ENCODE measurements around the gene NETO1.

NETO1 gene, protein sequence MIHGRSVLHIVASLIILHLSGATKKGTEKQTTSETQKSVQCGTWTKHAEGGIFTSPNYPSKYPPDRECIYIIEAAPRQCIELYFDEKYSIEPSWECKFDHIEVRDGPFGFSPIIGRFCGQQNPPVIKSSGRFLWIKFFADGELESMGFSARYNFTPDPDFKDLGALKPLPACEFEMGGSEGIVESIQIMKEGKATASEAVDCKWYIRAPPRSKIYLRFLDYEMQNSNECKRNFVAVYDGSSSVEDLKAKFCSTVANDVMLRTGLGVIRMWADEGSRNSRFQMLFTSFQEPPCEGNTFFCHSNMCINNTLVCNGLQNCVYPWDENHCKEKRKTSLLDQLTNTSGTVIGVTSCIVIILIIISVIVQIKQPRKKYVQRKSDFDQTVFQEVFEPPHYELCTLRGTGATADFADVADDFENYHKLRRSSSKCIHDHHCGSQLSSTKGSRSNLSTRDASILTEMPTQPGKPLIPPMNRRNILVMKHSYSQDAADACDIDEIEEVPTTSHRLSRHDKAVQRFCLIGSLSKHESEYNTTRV

GRCh38 chr18:72867746-72868584 is at the start of gene NETO1:
TSS of gene NETO1 (minus strand) at chr18:72867987. CDS start at chr18:72867291, 696 bp downstream.
- no peak for DNase-seq (ENCODE audit: low read depth)

DNA sequence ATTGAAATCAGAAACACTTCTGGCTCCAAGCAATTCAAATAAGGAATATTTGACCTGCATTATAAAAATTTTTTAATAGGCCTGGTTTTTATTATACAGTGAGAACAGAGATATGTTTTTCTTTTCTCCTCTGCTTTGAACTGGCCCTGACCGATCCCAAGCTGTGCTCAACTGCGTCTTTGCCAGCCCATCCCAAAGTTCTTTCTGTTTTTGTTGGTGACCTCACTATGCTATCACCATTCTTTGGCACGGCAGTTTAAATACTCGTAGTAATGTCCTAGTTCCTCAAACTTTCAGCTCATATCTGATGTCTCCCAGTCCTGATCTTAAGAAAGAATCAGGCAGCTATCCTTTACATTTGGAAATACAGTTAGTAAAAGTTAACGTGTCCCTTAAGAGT is 42.3 kb upstream of the NETO1 start:
- DNase-seq (ENCODE audit: low read depth), result no peak

- no peak for DNase-seq (ENCODE audit: low read depth)
Observed at GRCh38 chr18:72908181-72908580, 40.4 kb upstream of the NETO1 start.

DNA sequence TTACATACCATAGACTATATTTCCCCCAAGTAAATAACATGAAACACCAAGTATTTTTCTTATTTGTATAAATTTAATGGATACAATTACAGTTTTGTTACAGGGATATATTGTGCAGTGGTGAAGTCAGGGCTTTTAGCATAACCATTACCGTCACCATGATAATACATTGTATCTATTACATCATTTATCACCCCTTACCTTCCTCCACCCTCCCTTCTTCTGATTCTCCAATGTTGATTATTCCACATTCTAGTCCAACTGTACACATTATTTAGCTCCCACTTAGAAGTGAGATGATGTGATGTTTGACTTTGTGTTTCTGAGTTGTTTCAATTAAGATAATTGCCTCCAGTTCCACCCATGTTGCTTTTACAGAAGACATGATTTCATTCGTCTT is 35.2 kb upstream of the NETO1 start:
- no peak for DNase-seq (ENCODE audit: low read depth)

DNA sequence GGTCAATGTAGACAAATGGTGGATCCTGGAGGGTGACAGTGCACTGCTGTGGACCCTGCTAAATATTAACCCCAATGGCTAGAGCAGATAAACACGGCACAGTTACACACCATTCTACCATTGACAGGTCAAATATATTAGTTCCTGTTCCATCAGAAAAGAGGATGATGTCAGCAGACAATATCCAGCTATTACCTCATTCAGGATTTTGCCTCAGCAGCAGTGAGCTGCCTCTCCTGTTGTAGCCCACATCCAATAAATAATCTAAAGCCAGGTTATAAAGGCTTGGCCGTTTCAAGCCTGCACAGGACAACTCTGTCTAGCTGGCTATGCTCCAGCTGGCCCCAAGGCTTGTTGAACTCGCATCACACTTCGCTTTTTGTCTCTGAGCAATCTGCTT is 31.6 kb upstream of the NETO1 start:
- DNase-seq (ENCODE audit: low read depth), result no peak

DNA sequence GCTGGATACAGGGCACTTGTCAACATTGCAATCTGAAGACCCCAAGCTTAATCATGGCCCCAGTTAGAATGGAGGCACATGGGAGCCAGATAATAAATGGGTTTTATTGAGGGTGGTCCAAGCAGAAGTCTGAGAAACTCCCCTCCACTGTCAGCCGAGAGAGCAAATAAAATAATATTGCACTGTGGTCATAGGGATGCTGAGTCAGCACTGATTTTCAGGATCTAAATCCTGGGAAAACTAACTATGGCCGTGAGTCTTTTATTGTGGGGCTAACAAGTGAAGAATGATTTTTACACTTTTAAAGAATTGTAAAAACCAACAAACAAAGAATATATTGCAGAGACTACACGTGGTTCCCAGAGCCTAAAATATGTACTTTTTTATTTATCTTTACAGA is 31.1 kb upstream of the NETO1 start:
- no peak for DNase-seq (ENCODE audit: low read depth)

DNA sequence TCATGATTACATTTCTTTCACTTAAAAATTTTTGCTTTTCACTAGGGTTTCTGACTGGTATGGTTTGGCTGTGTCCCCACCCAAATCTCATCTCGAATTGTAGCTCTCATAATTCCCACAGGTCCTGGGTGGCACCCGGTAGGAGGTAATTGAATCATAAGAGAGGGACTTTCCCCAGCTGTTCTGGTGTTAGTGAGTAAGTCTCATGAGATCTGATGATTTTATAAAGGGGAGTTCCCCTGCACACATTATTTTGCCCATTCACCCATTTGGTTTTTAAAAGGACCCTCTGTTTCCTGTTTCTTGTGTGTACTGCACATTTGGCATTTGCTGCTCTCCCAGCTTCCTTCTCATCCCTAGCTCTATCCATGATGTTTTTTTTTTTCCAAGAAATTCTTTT is 27.8 kb upstream of the NETO1 start:
- DNase-seq (ENCODE audit: low read depth), result no peak

DNA sequence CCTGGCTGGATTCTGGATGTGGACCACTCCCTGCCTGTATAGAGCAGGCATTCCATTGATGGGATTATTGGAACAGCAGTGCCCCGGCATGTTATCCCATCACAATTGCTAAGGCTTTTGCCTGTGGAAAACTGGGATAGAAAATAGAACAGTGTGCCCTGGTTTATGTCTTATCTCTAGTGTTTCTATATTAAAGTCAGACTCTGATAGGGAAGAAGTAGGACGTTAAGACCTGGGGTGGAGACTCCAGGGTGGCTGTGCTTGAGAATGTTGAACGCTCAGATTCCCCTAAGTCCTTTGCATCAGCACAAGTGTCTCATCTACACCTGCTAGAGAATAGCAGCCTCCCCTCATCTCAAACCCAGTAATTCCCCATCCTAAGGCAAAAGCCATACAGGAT is 10.8 kb upstream of the NETO1 start:
- DNase-seq (ENCODE audit: low read depth), result no peak

DNA sequence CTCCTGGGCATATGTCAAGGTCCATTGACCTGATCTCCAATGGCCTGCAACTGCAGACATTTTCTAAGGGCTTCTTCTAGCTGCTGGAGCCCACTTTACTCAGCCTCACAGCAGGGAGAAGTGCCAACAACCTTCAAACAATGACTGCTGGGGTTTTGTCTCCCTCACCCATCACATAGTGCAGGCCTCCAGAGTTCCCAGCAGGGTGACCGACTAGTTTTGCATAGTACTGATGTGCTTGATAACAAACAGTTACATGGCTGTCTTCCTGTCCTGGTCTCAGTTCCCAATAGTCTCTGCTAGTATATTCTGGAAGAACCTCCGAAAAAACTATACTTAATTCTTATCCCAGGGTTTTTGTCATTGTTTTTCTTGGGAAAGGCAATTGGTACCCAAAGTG is 10.4 kb upstream of the NETO1 start:
- DNase-seq (ENCODE audit: low read depth), result no peak

DNA sequence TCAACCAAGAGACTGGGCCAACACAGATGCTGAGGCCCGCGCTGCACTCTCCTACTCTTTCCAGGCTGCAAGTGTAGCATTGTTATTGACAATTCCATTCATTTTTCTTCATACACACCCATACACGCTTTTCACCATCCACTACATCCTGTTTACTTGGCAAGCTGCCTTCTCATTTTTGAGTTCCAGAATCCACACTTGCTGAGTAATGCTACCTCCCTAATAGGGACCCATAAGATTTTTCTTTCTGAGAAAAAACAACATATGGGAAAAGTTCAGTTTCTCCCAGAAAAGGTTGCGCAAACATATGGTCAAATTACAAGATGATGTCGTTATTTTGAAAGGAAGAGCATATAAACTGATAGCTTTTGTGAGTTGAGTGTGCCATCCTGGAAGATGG is 3.3 kb upstream of the NETO1 start:
- DNase-seq (ENCODE audit: low read depth), result no peak

DNA sequence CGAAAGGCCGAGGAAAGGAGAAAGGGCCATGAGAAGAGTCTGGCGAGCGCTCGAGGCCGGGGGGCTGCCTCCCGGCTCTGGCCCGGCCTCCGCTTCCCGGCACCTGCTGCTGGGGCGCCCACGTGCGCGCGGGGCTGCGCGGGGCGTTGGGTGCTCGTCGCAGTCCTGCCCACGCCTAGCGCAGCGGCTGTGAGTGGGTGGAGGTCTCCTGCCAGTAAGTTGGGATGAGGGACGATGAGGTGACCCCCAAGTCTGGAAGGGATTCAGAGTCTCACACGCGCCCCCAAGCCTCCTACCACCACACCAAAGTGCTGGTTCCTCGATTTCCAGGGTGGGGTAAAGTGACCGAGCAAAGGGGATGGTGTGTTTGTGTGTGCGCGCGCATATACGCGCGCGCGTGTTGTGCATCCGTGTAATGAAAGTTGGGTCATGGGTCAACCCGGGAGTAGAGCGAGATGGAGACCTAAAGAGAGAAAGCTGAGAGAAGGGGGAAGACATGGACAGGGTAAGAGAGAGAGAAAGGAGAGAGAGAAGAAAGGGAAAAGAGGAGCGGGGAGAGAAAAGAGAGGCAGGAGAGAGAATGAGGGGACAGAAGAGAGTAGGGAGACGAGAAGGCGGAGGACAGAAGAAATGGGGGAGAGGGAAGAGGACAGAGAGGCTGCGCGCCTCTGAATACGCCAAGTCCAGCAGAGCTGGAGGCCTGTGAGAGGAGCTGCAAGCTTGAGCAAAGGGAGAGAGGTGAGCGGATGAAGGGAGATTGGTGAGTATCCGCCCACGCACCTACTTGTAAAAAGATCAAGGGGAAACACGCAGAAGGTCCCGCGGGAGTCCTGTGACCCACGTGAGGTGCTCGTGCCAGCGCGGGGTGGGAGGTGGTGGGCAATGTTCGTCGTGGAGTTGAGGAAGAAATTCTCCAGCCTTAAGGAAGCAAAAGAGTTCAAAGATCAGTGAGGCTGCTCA is 1.7 kb upstream of the NETO1 start:
- DNase-seq (ENCODE audit: low read depth), result no peak

- DNase-seq (ENCODE audit: low read depth), result no peak
Observed at GRCh38 chr18:72868585-72869225, 918 bp upstream of the NETO1 start.

- DNase-seq (ENCODE audit: low read depth), result no peak
Observed at GRCh38 chr18:72866901-72867745, 664 bp downstream of the NETO1 start.

- DNase-seq (ENCODE audit: low read depth), result no peak
Observed at GRCh38 chr18:72866442-72866900, 1.3 kb downstream of the NETO1 start.

- no peak for DNase-seq (ENCODE audit: low read depth)
Observed at GRCh38 chr18:72863754-72864153, 4.0 kb downstream of the NETO1 start.

DNA sequence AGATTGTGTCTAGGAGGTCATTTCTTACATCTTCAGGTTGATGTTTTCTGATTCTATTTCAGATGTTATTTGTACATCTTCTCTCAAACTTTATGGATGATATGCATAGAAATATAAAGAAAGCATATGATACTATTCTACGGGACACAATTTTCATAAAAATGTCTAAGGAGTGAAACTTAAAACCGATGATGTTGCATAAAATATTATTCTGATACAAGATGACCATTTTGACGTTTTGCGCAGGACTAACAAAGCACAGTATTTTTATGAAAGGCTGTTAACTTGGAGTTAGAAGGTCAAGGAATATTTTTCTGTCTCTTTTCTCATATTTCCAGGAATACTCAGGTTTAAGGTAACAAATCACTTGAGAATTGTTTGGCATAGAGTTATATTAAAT is 8.7 kb downstream of the NETO1 start:
- no peak for DNase-seq (ENCODE audit: low read depth)

GRCh38 chr18:72849671-72850070 is 18.1 kb downstream of the NETO1 start:
- DNase-seq (ENCODE audit: low read depth), result no peak

- no peak for DNase-seq (ENCODE audit: low read depth)
Observed at GRCh38 chr18:72848503-72849237, 19.1 kb downstream of the NETO1 start.

DNA sequence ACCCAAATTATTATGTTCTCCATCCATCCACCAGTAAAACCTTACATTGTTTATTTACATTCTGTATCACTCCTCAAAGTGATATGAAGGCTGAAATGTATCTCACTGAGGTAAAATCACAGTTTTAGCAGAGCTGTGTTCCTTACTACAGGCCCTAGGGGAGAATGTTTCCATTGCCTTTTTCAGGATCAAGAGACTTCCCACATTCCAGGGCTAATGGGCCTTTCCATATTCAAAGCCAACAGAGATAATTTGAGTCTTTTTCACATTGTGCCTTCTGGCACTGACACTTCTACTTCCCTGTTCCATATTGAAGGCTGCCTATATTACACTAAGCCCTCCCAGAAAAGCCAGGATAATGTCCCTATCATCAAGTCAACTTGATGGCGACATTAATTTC is 20.0 kb downstream of the NETO1 start:
- no peak for DNase-seq (ENCODE audit: low read depth)

Data from activated T-helper 9 cell treated with anti-CD3 and anti-CD28 coated beads, Interleukin-2, amount 50 U/mL, for 16 hours (primary cell).